PC-9 (cell line): ENCODE measurements around the gene PLEKHG1. TPM values are rescaled to one million over a fixed set of nuclear protein-coding genes. Genes with fewer than 3 reads are reported as not detected.

Experiments
- Bru-seq: library from RNA; stranded (reverse); fragments of 400-500 nt; gene quantifications from one replicate; lab custom pipeline; 2021; lab: Mats Ljungman, UMichigan
- BruChase-seq, 2 experiments: library from RNA; stranded (reverse); fragments of 400-500 nt; gene quantifications; one replicate each; lab custom pipeline; 2021; lab: Mats Ljungman, UMichigan
- BruUV-seq: library from RNA; stranded (reverse); fragments of 400-500 nt; replicated peaks from 2 replicates; lab custom pipeline; 2021; lab: Mats Ljungman, UMichigan
- CTCF ChIA-PET: fragments of 300-600 bp; sonication (Branson Sonifier 250); formaldehyde crosslinking; loops from one replicate; lab custom pipeline; 2022; ENCODE audit warnings: antibody characterized with exemption; lab: Charles Lee
- POLR2A ChIA-PET: fragments of 300-600 bp; sonication (Branson Sonifier 250); formaldehyde crosslinking; loops from one replicate; lab custom pipeline; 2022; ENCODE audit warnings: antibody characterized with exemption; ENCODE audit not compliant: unreplicated experiment; lab: Charles Lee
- DNase-seq, 2 experiments: peaks; one replicate each; pipeline versions ENCODE4 v3.0.0 to v3.0.0-alpha.2; 2015 to 2022; ENCODE audit warnings: mixed read lengths in 1 of 2
- H2AFZ ChIP-seq: fragments of 200-600 bp; sonication (generic); 2 replicates; pipeline ENCODE4 v1.8.1; 2017; ENCODE audit warnings: antibody characterized with exemption
- H3F3A ChIP-seq: fragments of 200-600 bp; sonication (generic); 2 replicates; pipeline ENCODE4 v1.8.1; 2017; ENCODE audit warnings: antibody characterized with exemption, mild to moderate bottlenecking, low read depth; ENCODE audit not compliant: insufficient read depth
- H3K27ac ChIP-seq: fragments of 200-600 bp; sonication (generic); 2 replicates; pipeline ENCODE4 v1.6.1; 2016; ENCODE audit warnings: mixed run types
- H3K27me3 ChIP-seq: fragments of 200-600 bp; sonication (generic); 2 replicates; pipeline ENCODE4 v1.6.1; 2016; ENCODE audit warnings: low read depth, mixed run types; ENCODE audit not compliant: insufficient read depth
- H3K36me3 ChIP-seq: fragments of 200-600 bp; sonication (generic); 2 replicates; pipeline ENCODE4 v1.6.1; 2016; ENCODE audit warnings: low read depth, mixed run types
- H3K4me1 ChIP-seq: fragments of 200-600 bp; sonication (generic); replicated peaks from 2 replicates; pipeline ENCODE4 v1.6.1; 2016; ENCODE audit warnings: mixed run types; ENCODE audit not compliant: insufficient read depth
- H3K4me2 ChIP-seq: fragments of 200-600 bp; sonication (generic); 2 replicates; pipeline ENCODE4 v1.6.1; 2017; ENCODE audit warnings: mixed run types
- H3K4me3 ChIP-seq: fragments of 200-600 bp; sonication (generic); 2 replicates; pipeline ENCODE4 v1.6.1; 2016; ENCODE audit warnings: mixed run types
- H3K79me2 ChIP-seq: fragments of 200-600 bp; sonication (generic); 2 replicates; pipeline ENCODE4 v1.6.1; 2017; ENCODE audit warnings: low read depth, mixed run types
- H3K9me2 ChIP-seq: fragments of 200-600 bp; sonication (generic); 2 replicates; pipeline ENCODE4 v1.8.1; 2017; ENCODE audit warnings: mild to moderate bottlenecking; ENCODE audit not compliant: insufficient read depth
- H3K9me3 ChIP-seq: fragments of 200-600 bp; sonication (generic); 2 replicates; pipeline ENCODE4 v1.8.1; 2016; ENCODE audit warnings: low read depth; ENCODE audit not compliant: insufficient read depth
- H4K20me1 ChIP-seq: fragments of 200-600 bp; sonication (generic); 2 replicates; pipeline ENCODE4 v1.8.1; 2017; ENCODE audit not compliant: insufficient read depth
- EZH2 ChIP-seq: fragments of 200-600 bp; sonication (generic); IDR thresholded peaks from 2 replicates; pipeline ENCODE4 v1.8.0; 2017; ENCODE audit warnings: antibody characterized with exemption, low read depth
- intact Hi-C: fragments of 100-400 bp; cut with micrococcal nuclease; formaldehyde crosslinking; loops from one replicate; pipeline ENCODE4 v1.10.0; 2022; ENCODE audit not compliant: unreplicated experiment
- long read RNA-seq: library from polyadenylated mRNA; stranded (forward); transcript quantifications from one replicate; pipeline ENCODE4 v2.0.0, GENCODE V29; 2022
- total RNA-seq: library from RNA; stranded (reverse); gene quantifications from 2 replicates; pipeline ENCODE4 v1.2.3, GENCODE V29; 2021
- TF ChIP-seq, protein P1 (sequence below): fragments of 200-600 bp; sonication (generic); conservative IDR thresholded peaks from 2 replicates; pipeline ENCODE4 v1.6.1; 2017; ENCODE audit warnings: mixed run types, antibody characterized with exemption, mild to moderate bottlenecking, moderate library complexity

The PLEKHG1 gene
- total RNA-seq (8.9 and 9.9 TPM in 2 replicates), Bru-seq, nascent RNA (percentile 46 among the genes with signal in this experiment), BruChase-seq, experiment 1, labeled RNA remaining after a 2-hour chase (percentile 39 among the genes with signal in this experiment), BruChase-seq, experiment 2, labeled RNA remaining after a 6-hour chase (percentile 32 among the genes with signal in this experiment)
- long read RNA-seq, partial matches to known transcripts = 2 of 8 reads
- long read RNA-seq, other reads (novel, unspliced or antisense) = 6 of 8 reads

- H3K27ac ChIP-seq = peak within 1 kb of the TSS; percentile 51; the same call in 1 of the 2 replicates
- DNase-seq = peak; percentile 48 to 65
- H3K9me3 ChIP-seq = no peaks in the 10 kb centered on the region
- H3K27me3 ChIP-seq = no peaks in the 10 kb centered on the region
- no peaks in the 10 kb centered on the region for H3K9me2 ChIP-seq
- H2AFZ ChIP-seq = peak within 1 kb of the TSS; percentile 95
- peak within 1 kb of the TSS; percentile 78 for H3K4me2 ChIP-seq
- H3K4me3 ChIP-seq = peak within 1 kb of the TSS; percentile 95
- BruUV-seq = no TSS peak
- peaks cover 8% of the 10 kb centered on the region for H3K4me1 ChIP-seq
- peaks cover 13% of the 10 kb centered on the region; the same call in 1 of the 2 replicates for H3F3A ChIP-seq
- H3K36me3 ChIP-seq = no peaks in the 10 kb centered on the region
- TF ChIP-seq EZH2 = no peak
- TF ChIP-seq, protein P1, sequence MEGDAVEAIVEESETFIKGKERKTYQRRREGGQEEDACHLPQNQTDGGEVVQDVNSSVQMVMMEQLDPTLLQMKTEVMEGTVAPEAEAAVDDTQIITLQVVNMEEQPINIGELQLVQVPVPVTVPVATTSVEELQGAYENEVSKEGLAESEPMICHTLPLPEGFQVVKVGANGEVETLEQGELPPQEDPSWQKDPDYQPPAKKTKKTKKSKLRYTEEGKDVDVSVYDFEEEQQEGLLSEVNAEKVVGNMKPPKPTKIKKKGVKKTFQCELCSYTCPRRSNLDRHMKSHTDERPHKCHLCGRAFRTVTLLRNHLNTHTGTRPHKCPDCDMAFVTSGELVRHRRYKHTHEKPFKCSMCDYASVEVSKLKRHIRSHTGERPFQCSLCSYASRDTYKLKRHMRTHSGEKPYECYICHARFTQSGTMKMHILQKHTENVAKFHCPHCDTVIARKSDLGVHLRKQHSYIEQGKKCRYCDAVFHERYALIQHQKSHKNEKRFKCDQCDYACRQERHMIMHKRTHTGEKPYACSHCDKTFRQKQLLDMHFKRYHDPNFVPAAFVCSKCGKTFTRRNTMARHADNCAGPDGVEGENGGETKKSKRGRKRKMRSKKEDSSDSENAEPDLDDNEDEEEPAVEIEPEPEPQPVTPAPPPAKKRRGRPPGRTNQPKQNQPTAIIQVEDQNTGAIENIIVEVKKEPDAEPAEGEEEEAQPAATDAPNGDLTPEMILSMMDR = no peak
- intact Hi-C loops = loop anchor here (1.0 to 10.0 kb wide), 2 partner anchors 105 to 181 kb away; no protein-coding TSS in a partner anchor
- no peaks in the 10 kb centered on the region for H4K20me1 ChIP-seq
- CTCF ChIA-PET = interaction anchor here (2.3 kb wide), 1 partner anchor 181 kb away, joined by 9 read pairs; no protein-coding TSS in a partner anchor
- peaks cover 24% of the 10 kb centered on the region for H3K79me2 ChIP-seq
- POLR2A ChIA-PET = interaction anchor here (0.5 kb wide), 1 partner anchor 108 kb away, joined by 3 read pairs; no protein-coding TSS in a partner anchor
Measured at GRCh38 chr6:150599199-150600009, at the start of gene PLEKHG1. Gene PLEKHG1, plus strand, starts transcription at chr6:150599885. Its CDS starts 133,797 bp downstream, at chr6:150733682.

- H3K27me3 ChIP-seq = no peaks in the 10 kb centered on the region
- H3K36me3 ChIP-seq = no peaks in the 10 kb centered on the region
- intact Hi-C loops = no loop called here
- no peak overlapping the region for H3K4me2 ChIP-seq
- DNase-seq = no peak
- H4K20me1 ChIP-seq = no peaks in the 10 kb centered on the region
- peaks cover 5% of the 10 kb centered on the region; the same call in 1 of the 2 replicates for H3K4me1 ChIP-seq
- H2AFZ ChIP-seq = no peak overlapping the region
- POLR2A ChIA-PET = no interaction called here
- H3K9me2 ChIP-seq = no peaks in the 10 kb centered on the region
- H3K9me3 ChIP-seq = no peaks in the 10 kb centered on the region
- no peaks in the 10 kb centered on the region for H3K79me2 ChIP-seq
- H3K27ac ChIP-seq = no peak overlapping the region
- CTCF ChIA-PET = no interaction called here
- TF ChIP-seq, protein P1 = no peak
- TF ChIP-seq EZH2 = no peak
- no TSS peak for BruUV-seq
- H3K4me3 ChIP-seq = no peak overlapping the region
- no peaks in the 10 kb centered on the region for H3F3A ChIP-seq
Measured at GRCh38 chr6:150550244-150550643, 49.4 kb upstream of the PLEKHG1 start.

- H3K36me3 ChIP-seq = no peaks in the 10 kb centered on the region
- TF ChIP-seq, protein P1 = no peak
- no peak for TF ChIP-seq EZH2
- ChIA-PET CTCF (no interaction called here), POLR2A (no interaction called here)
- DNase-seq = no peak
- no peak overlapping the region for H3K4me2 ChIP-seq
- no peaks in the 10 kb centered on the region for H4K20me1 ChIP-seq
- H3K79me2 ChIP-seq = no peaks in the 10 kb centered on the region
- BruUV-seq = no TSS peak
- H3K4me1 ChIP-seq = no peaks in the 10 kb centered on the region
- H3K27me3 ChIP-seq = no peaks in the 10 kb centered on the region
- no peaks in the 10 kb centered on the region for H3K9me2 ChIP-seq
- no peaks in the 10 kb centered on the region for H3K9me3 ChIP-seq
- intact Hi-C loops = no loop called here
- no peak overlapping the region for H3K27ac ChIP-seq
- no peaks in the 10 kb centered on the region for H3F3A ChIP-seq
- no peak overlapping the region for H2AFZ ChIP-seq
- no peak overlapping the region for H3K4me3 ChIP-seq
Measured at GRCh38 chr6:150557043-150557599, 42.6 kb upstream of the PLEKHG1 start.
